ENCODE results near the gene KBTBD3.
"Not testable (repeated sequence)": the region's sequence is repeated elsewhere in the genome, so short reads cannot be mapped to it uniquely, and the experiment has no call there.

The KBTBD3 gene

GRCh38 chr11:106063009-106063408 is 14.1 kb downstream of the KBTBD3 start:
- DNase-seq (ENCODE audit: low read depth), result no peak
- no peak overlapping the region for H3K4me3 ChIP-seq (ENCODE audit: control insufficient read depth, low read depth, low read length)
- TF ChIP-seq CTCF (IDR thresholded peaks at IDR 0.05; ENCODE audit: control insufficient read depth, insufficient read depth, low read depth, low read length, missing control alignments), result no peak

- H3K4me3 ChIP-seq (ENCODE audit: control insufficient read depth, low read depth, low read length), result no peak overlapping the region
- DNase-seq (ENCODE audit: low read depth), result no peak
- TF ChIP-seq CTCF (IDR thresholded peaks at IDR 0.05; ENCODE audit: control insufficient read depth, insufficient read depth, low read depth, low read length, missing control alignments), result no peak
Measured at GRCh38 chr11:106061954-106062949, 14.9 kb downstream of the KBTBD3 start.

DNA sequence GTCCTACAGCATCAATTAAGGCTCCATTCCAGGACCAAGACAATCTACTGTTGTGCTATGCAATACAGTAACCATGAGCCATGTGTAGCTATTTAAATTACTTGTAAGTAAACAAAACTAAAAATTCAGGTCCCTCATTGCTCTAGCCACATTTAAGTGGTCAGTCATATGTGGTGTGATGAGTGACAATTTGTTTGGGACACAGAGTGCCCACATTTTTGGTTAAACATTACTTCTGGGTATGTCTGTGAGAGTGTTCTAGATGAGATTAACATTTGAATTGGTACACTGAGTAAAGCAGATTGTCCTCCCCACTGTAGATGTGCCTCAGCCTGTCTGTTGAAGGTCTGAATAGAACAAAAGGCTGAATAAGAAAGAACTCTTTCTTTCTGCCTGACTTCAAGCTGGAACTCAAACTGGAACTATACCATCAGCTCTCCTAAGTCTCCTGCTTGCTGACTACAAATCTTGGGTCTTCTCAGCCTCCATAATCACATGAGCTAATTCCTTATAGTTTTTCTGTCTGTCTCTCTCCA is 15.8 kb downstream of the KBTBD3 start:
- TF ChIP-seq CTCF (IDR thresholded peaks at IDR 0.05; ENCODE audit: control insufficient read depth, insufficient read depth, low read depth, low read length, missing control alignments), result no peak
- H3K4me3 ChIP-seq (ENCODE audit: control insufficient read depth, low read depth, low read length), result no peak overlapping the region
- no peak for DNase-seq (ENCODE audit: low read depth)

DNA sequence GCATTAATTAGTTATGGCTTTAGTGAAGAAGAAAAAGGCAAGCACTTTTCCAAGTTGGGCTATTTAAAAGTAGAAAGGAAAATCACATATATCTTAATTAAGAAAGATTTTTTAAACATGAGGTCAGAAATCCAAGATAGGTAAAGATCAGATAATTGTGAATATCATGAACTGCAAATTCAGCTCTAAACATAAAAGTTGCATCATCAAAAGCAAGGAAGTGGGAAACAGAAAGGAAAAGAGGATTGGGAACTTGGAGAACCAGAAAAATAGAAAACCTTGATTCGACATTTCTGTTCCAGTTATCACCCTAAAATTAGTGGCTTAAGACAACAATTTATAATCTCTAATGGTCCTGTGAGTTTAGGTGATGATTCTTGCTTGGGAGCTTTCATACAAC is 17.5 kb downstream of the KBTBD3 start:
- DNase-seq (ENCODE audit: low read depth), result no peak
- no peak for TF ChIP-seq CTCF (IDR thresholded peaks at IDR 0.05; ENCODE audit: control insufficient read depth, insufficient read depth, low read depth, low read length, missing control alignments)
- H3K4me3 ChIP-seq (ENCODE audit: control insufficient read depth, low read depth, low read length), result no peak overlapping the region

DNA sequence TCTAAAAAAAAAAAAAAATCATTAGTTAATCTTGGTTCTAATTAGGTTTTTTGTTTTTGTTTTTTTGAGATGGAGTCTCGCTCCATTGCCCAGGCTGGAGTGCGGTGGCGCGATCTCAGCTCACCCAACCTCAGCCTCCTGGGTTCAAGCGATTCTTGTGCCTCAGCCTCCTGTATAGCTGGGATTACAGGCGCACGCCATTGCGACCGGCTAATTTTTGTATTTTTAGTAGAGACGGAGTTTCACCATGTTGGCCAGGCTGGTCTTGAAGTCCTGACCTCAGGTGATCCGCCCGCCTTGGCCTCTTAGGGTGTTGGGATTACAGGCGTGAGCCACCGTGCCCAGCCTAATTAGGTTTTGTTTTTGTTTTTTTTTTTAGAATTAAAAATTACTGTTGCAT is 18.8 kb downstream of the KBTBD3 start:
- DNase-seq (ENCODE audit: low read depth); H3K4me3 ChIP-seq (ENCODE audit: control insufficient read depth, low read depth, low read length): not testable (repeated sequence)

GRCh38 chr11:106051103-106051502 is 26.0 kb downstream of the KBTBD3 start:
- H3K4me3 ChIP-seq (ENCODE audit: control insufficient read depth, low read depth, low read length), result no peak overlapping the region
- TF ChIP-seq CTCF (IDR thresholded peaks at IDR 0.05; ENCODE audit: control insufficient read depth, insufficient read depth, low read depth, low read length, missing control alignments), result no peak
- no peak for DNase-seq (ENCODE audit: low read depth)
